ENCODE results near the gene FAM167B.
"Not testable (repeated sequence)": the region's sequence is repeated elsewhere in the genome, so short reads cannot be mapped to it uniquely, and the experiment has no call there.

The FAM167B gene

GRCh38 chr1:32298211-32298610 lies 51.2 kb downstream of the FAM167B start:
- H3K36me3 Mint-ChIP-seq; H3K9me3 Mint-ChIP-seq (ENCODE audit: low read depth); H3K27me3 Mint-ChIP-seq; H3K27ac Mint-ChIP-seq; H3K4me3 Mint-ChIP-seq: not testable (repeated sequence)
- peaks cover 62% of the 10 kb centered on the region for H3K4me1 Mint-ChIP-seq (ENCODE audit: low read depth)

Data from activated naive CD8-positive, alpha-beta T cell (primary cell).